DOHH2 (cell line): ENCODE measurements around the gene CELF5.

Experiments used
- CTCF ChIP-seq: fragments of 200-600 bp; sonication (generic); IDR thresholded peaks from one replicate; pipeline ENCODE4 v1.5.1; 2014; ENCODE audit warnings: antibody characterized with exemption, mild to moderate bottlenecking, low read depth, low read length; ENCODE audit not compliant: poor library complexity, severe bottlenecking
- EZH2phosphoT487 ChIP-seq: fragments of 200-600 bp; sonication (generic); IDR thresholded peaks from 2 replicates; pipeline ENCODE4 v1.6.1; 2017; ENCODE audit warnings: borderline replicate concordance, mild to moderate bottlenecking, antibody characterized with exemption, low read length, moderate library complexity, mixed read lengths

GRCh38 chr19:3325451-3325850 is 101.0 kb downstream of the CELF5 start:
- TF ChIP-seq CTCF (no peak), EZH2phosphoT487 (no peak)
